Mesenteric fat pad (tissue), 1 donor: ENCODE measurements around the gene ODF4. TPM values are rescaled to one million over a fixed set of nuclear protein-coding genes. Genes with fewer than 3 reads are reported as not detected.
"Not testable (repeated sequence)": the region's sequence is repeated elsewhere in the genome, so short reads cannot be mapped to it uniquely, and the experiment has no call there.

Experiments
- DNase-seq: peaks from one replicate; pipeline ENCODE4 v3.0.0-alpha.2; 2020; ENCODE audit warnings: low spot score
- total RNA-seq: library from RNA; stranded (reverse); fragmentation: NEBNext Ultra II Directional; extraction: Animal tissue kit (Norgen Biotek cat#: 25700); gene quantifications from one replicate; pipeline ENCODE4 v1.2.1, GENCODE V29; 2021
- donor health status: DM: yes; HTN: yes; CAD: no.

The ODF4 gene
- total RNA-seq, 1 donor from 2014 or later, result not detected

- DNase-seq, result no peak
Measured at GRCh38 chr17:8366231-8366630, 26.6 kb downstream of the ODF4 start.

GRCh38 chr17:8368193-8368592 is 28.6 kb downstream of the ODF4 start:
- DNase-seq, result no peak

GRCh38 chr17:8369944-8370343 is 30.3 kb downstream of the ODF4 start:
- no peak for DNase-seq

GRCh38 chr17:8371786-8372185 is 32.1 kb downstream of the ODF4 start:
- DNase-seq, result no peak

- no peak for DNase-seq
Measured at GRCh38 chr17:8372422-8372821, 32.8 kb downstream of the ODF4 start.

- not testable (repeated sequence) for DNase-seq
Measured at GRCh38 chr17:8373856-8374255, 34.2 kb downstream of the ODF4 start.

GRCh38 chr17:8375738-8376259 is 36.2 kb downstream of the ODF4 start:
- DNase-seq, result no peak

- peak; percentile 98 for DNase-seq
Measured at GRCh38 chr17:8376271-8377067, 36.8 kb downstream of the ODF4 start, which contains the start of gene KRABD2. Gene KRABD2 (minus strand): TSS chr17:8376704.

- DNase-seq, result no peak
Measured at GRCh38 chr17:8377422-8377821, 37.8 kb downstream of the ODF4 start.

GRCh38 chr17:8378117-8378516 is 38.5 kb downstream of the ODF4 start:
- DNase-seq, result not testable (repeated sequence)

- DNase-seq, result no peak
Measured at GRCh38 chr17:8380049-8380448, 40.4 kb downstream of the ODF4 start.

- no peak for DNase-seq
Measured at GRCh38 chr17:8382052-8382879, 42.6 kb downstream of the ODF4 start.

- no peak for DNase-seq
Measured at GRCh38 chr17:8382880-8383142, 43.2 kb downstream of the ODF4 start.

GRCh38 chr17:8383143-8383822 is 43.6 kb downstream of the ODF4 start, which contains the start of gene RPL26:
Gene RPL26 (minus strand): TSS chr17:8383193. CDS start chr17:8382310, 883 bp downstream.
- peak; percentile 95 for DNase-seq

- no peak for DNase-seq
Measured at GRCh38 chr17:8384801-8385378, 45.2 kb downstream of the ODF4 start.

GRCh38 chr17:8386841-8387240 is 47.2 kb downstream of the ODF4 start:
- no peak for DNase-seq

- no peak for DNase-seq
Measured at GRCh38 chr17:8387914-8388651, 48.4 kb downstream of the ODF4 start.

GRCh38 chr17:8391711-8392110 is 52.1 kb downstream of the ODF4 start:
- no peak for DNase-seq

GRCh38 chr17:8392274-8392673 is 52.6 kb downstream of the ODF4 start:
- DNase-seq, result no peak

- peak; percentile 85 for DNase-seq
Measured at GRCh38 chr17:8392674-8393469, 53.2 kb downstream of the ODF4 start.
